HepG2 (cell line): Measurements from ENCODE around the gene RORB. TPM values are rescaled to one million over a fixed set of nuclear protein-coding genes. Genes with fewer than 3 reads are reported as not detected.

Experiments
- ATAC-seq: fragments of 200-7000 bp; cut with Tn5 transposase; 3 replicates; pipeline ENCODE4 v1.9.1; 2020; ENCODE audit warnings: mild to moderate bottlenecking, moderate library complexity
- BruUV-seq: library from RNA; stranded (reverse); fragments of 400-500 nt; replicated peaks from 2 replicates; lab custom pipeline; 2021; lab: Mats Ljungman, UMichigan
- CTCF ChIA-PET: fragments of 300-600 bp; formaldehyde crosslinking; extraction: SDS; loops from one replicate; lab custom pipeline; 2021; ENCODE audit warnings: low total read pairs, inconsistent platforms, low intra/inter-chr PET ratio; lab: Yijun Ruan, JAX
- POLR2A ChIA-PET: fragments of 350-600 bp; sonication (Branson Sonifier 250); formaldehyde crosslinking; loops from one replicate; lab custom pipeline; 2020; ENCODE audit warnings: antibody characterized with exemption, inconsistent platforms; lab: Yijun Ruan, JAX
- DNase-seq: peaks from one replicate; pipeline ENCODE4 v3.0.0-alpha.2; 2015; ENCODE audit warnings: low spot score
- FAIRE-seq: peaks from 3 replicates; lab custom pipeline; 2011; peaks lifted over from hg19 to GRCh38; lab: Jason Lieb, UNC
- H2AFZ ChIP-seq: one replicate; pipeline ENCODE4 v1.6.1; 2011; ENCODE audit warnings: low read length, inconsistent platforms
- H3K27ac ChIP-seq: fragments of 300-600 bp; 3 replicates; pipeline ENCODE4 v1.8.0; 2011; ENCODE audit warnings: mixed run types, mild to moderate bottlenecking, mixed read lengths, low read length, inconsistent platforms; ENCODE audit not compliant: insufficient read depth; ENCODE audit errors: extremely low read length
- H3K27me3 ChIP-seq, 2 experiments: fragments of 200-600 bp in 1 of 2; 2 replicates in 1 of 2; 3 replicates in 1 of 2; pipeline versions ENCODE4 v1.6.0 to v1.8.0; 2011; ENCODE audit warnings: low read length in 2 of 2, mild to moderate bottlenecking in 2 of 2, moderate library complexity in 2 of 2, inconsistent platforms in 1 of 2; ENCODE audit not compliant: insufficient read depth in 2 of 2, control insufficient read depth in 1 of 2
- H3K36me3 ChIP-seq, 2 experiments: fragments of 200-600 bp in 1 of 2; replicated peaks in 1 of 2; 2 replicates in 1 of 2; 3 replicates in 1 of 2; pipeline versions ENCODE4 v1.5.1 to v1.8.0; 2011; ENCODE audit warnings: low read length in 2 of 2, inconsistent platforms in 1 of 2; ENCODE audit not compliant: insufficient read depth in 2 of 2, control insufficient read depth in 1 of 2
- H3K4me1 ChIP-seq: 2 replicates; pipeline ENCODE4 v1.5.1; 2012; ENCODE audit warnings: low read length, inconsistent platforms; ENCODE audit not compliant: insufficient read depth
- H3K4me2 ChIP-seq: 2 replicates; pipeline ENCODE4 v1.6.0; 2011; ENCODE audit warnings: low read depth, low read length, inconsistent platforms
- H3K4me3 ChIP-seq, 3 experiments: fragments of 200-600 bp in 1 of 3; sonication (generic), shearing (Covaris generic) in 1 of 3; replicated peaks in 1 of 3; 2 replicates each; pipeline ENCODE4 v1.5.1; 2011 to 2016; ENCODE audit warnings: low read length in 3 of 3, inconsistent platforms in 2 of 3, low read depth in 2 of 3, mild to moderate bottlenecking in 2 of 3, control low read depth in 1 of 3, mixed read lengths in 1 of 3; ENCODE audit not compliant: insufficient read depth in 1 of 3
- H3K79me2 ChIP-seq: one replicate; pipeline ENCODE4 v1.6.1; 2011; ENCODE audit warnings: low read length, inconsistent platforms; ENCODE audit not compliant: insufficient read depth
- H3K9ac ChIP-seq: 2 replicates; pipeline ENCODE4 v1.6.0; 2011; ENCODE audit warnings: mild to moderate bottlenecking, low read depth, low read length, inconsistent platforms; ENCODE audit not compliant: insufficient read depth
- H3K9me3 ChIP-seq: 2 replicates; pipeline ENCODE4 v1.5.1; 2012; ENCODE audit warnings: mild to moderate bottlenecking, low read length
- H4K20me1 ChIP-seq: 2 replicates; pipeline ENCODE4 v1.6.0; 2011; ENCODE audit warnings: inconsistent platforms, mild to moderate bottlenecking, low read length, moderate library complexity; ENCODE audit not compliant: insufficient read depth
- EEA1 ChIP-seq: sonication (generic); formaldehyde crosslinking; IDR thresholded peaks from 2 replicates; pipeline ENCODE4 v1.5.1; 2020; ENCODE audit warnings: mild to moderate bottlenecking, missing genetic modification reagents, borderline replicate concordance
- KLF11 ChIP-seq: IDR thresholded peaks from 2 replicates; pipeline ENCODE4 v1.6.1; 2016; ENCODE audit warnings: missing compliant biosample characterization
- RAD51 ChIP-seq: fragments of 450-650 bp; IDR thresholded peaks from 2 replicates; pipeline ENCODE4 v1.6.1; 2016; ENCODE audit warnings: borderline replicate concordance
- RBAK ChIP-seq: sonication (generic); formaldehyde crosslinking; IDR thresholded peaks from 2 replicates; pipeline ENCODE4 v1.5.1; 2020; ENCODE audit warnings: mild to moderate bottlenecking, missing genetic modification reagents
- ZFAT ChIP-seq: sonication (generic); formaldehyde crosslinking; conservative IDR thresholded peaks from 2 replicates; pipeline ENCODE4 v1.8.1; 2023; ENCODE audit warnings: missing genetic modification reagents, inconsistent platforms
- ZKSCAN1 ChIP-seq: fragments of 150-350 bp; IDR thresholded peaks from 2 replicates; pipeline ENCODE4 v1.6.1; 2014; ENCODE audit warnings: low read length
- WGBS: methylation state at CpG from one replicate; pipeline ENCODE4 v1.1.6; 2017; ENCODE audit warnings: low lambda C conversion rate; 5-methylcytosine and 5-hydroxymethylcytosine counted together
- in situ Hi-C: cut with HindIII; loops from 2 replicates; pipeline ENCODE4 v1.10.0; 2017; ENCODE audit warnings: low pct_unique_long_range_greater_than_20kb; ENCODE audit not compliant: extremely low pct_ligation_motif_present
- intact Hi-C: fragments of 100-400 bp; cut with micrococcal nuclease; formaldehyde crosslinking; loops from one replicate; pipeline ENCODE4 v1.10.0; 2022; ENCODE audit not compliant: unreplicated experiment
- polyA plus RNA-seq, 8 experiments: library from polyadenylated mRNA; depleted of rRNA in 3 of 8; stranded (reverse) in 7 of 8; unstranded in 1 of 8; fragments of >200 nt; fragmentation: Illumina TruSeq in 4 of 8; extraction: Trizol in 4 of 8; gene quantifications; 2 replicates each; pipeline versions ENCODE4 v1.2.1 to v1.2.3, GENCODE V29; 2011 to 2016; ENCODE audit warnings: low read depth in 4 of 8, missing spikeins in 1 of 8, mixed read lengths in 1 of 8; ENCODE audit not compliant: insufficient read depth in 1 of 8
- total RNA-seq, 5 experiments: library from RNA; depleted of rRNA; stranded (reverse); fragments of >200 nt; fragmentation: Illumina TruSeq; extraction: Trizol; gene quantifications; 2 replicates each; pipeline ENCODE4 v1.2.3, GENCODE V29; 2016; ENCODE audit warnings: low read depth in 1 of 5
- TF ChIP-seq, protein P1 (sequence below): sonication (generic); formaldehyde crosslinking; conservative IDR thresholded peaks from 2 replicates; pipeline ENCODE4 v1.8.0; 2022; ENCODE audit warnings: mild to moderate bottlenecking, moderate library complexity, missing genetic modification reagents
- TF ChIP-seq, protein P2 (sequence below): sonication (generic); formaldehyde crosslinking; IDR thresholded peaks from 2 replicates; pipeline ENCODE4 v1.5.0; 2020; ENCODE audit warnings: missing genetic modification reagents
- TF ChIP-seq, protein P3 (sequence below): IDR thresholded peaks from 2 replicates; pipeline ENCODE4 v1.6.1; 2016; ENCODE audit warnings: missing compliant biosample characterization, missing genetic modification reagents, borderline replicate concordance
- TF ChIP-seq, protein P4 (sequence below), 2 experiments: sonication (generic) in 1 of 2; formaldehyde crosslinking in 1 of 2; IDR thresholded peaks; 2 replicates each; pipeline versions ENCODE4 v1.5.1 to v1.6.1; 2011 to 2020; ENCODE audit warnings: borderline replicate concordance in 1 of 2, low read depth in 1 of 2, low read length in 1 of 2, mild to moderate bottlenecking in 1 of 2, missing genetic modification reagents in 1 of 2, moderate library complexity in 1 of 2

Gene RORB
- total and polyA plus RNA-seq, 2 of the 13 experiments (the other 11 are each of a cell fraction or from before 2014, with no cell fraction given): not detected

DNA sequence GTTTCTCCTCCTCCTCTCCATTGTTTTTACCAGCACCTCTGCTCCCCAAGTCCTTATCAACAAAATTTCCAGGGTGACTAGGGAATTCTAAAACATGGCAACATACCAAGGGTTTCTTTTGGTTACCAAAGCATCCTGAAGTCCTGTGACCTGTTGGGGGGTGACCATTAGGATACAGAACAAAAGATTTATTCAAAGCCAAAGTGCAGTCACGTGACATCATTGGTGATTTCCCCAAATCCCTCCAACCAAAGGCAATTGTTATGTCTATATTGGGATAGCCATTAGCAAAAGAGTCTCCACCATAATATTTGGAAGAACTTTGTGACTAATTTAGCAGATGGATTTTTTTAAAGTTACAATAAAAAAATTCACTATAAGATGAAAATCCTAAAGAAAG is 222.2 kb downstream of the RORB start:
- TF ChIP-seq, protein P1, sequence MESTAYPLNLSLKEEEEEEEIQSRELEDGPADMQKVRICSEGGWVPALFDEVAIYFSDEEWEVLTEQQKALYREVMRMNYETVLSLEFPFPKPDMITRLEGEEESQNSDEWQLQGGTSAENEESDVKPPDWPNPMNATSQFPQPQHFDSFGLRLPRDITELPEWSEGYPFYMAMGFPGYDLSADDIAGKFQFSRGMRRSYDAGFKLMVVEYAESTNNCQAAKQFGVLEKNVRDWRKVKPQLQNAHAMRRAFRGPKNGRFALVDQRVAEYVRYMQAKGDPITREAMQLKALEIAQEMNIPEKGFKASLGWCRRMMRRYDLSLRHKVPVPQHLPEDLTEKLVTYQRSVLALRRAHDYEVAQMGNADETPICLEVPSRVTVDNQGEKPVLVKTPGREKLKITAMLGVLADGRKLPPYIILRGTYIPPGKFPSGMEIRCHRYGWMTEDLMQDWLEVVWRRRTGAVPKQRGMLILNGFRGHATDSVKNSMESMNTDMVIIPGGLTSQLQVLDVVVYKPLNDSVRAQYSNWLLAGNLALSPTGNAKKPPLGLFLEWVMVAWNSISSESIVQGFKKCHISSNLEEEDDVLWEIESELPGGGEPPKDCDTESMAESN (CRISPR knock-in tag): no peak
- TF ChIP-seq, protein P2, sequence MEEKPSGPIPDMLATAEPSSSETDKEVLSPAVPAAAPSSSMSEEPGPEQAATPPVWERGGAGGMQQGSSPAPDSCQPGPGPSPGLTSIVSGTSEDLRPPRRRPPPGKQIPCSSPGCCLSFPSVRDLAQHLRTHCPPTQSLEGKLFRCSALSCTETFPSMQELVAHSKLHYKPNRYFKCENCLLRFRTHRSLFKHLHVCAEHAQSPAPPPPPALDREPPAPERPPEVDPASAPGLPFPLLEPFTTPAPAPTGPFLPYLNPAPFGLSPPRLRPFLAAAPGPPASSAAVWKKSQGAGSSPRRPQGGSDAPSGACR (CRISPR knock-in tag): no peak
- TF ChIP-seq RAD51 (peak; percentile 63; the same call in 1 of the 2 replicates), RBAK (no peak), ZFAT (CRISPR knock-in tag) (no peak), EEA1 (CRISPR knock-in tag) (no peak), ZKSCAN1 (no peak), KLF11 (no peak)
- TF ChIP-seq, protein P3, sequence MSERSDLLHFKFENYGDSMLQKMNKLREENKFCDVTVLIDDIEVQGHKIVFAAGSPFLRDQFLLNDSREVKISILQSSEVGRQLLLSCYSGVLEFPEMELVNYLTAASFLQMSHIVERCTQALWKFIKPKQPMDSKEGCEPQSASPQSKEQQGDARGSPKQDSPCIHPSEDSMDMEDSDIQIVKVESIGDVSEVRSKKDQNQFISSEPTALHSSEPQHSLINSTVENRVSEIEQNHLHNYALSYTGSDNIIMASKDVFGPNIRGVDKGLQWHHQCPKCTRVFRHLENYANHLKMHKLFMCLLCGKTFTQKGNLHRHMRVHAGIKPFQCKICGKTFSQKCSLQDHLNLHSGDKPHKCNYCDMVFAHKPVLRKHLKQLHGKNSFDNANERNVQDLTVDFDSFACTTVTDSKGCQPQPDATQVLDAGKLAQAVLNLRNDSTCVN (CRISPR knock-in tag): no peak
- TF ChIP-seq, protein P4, sequence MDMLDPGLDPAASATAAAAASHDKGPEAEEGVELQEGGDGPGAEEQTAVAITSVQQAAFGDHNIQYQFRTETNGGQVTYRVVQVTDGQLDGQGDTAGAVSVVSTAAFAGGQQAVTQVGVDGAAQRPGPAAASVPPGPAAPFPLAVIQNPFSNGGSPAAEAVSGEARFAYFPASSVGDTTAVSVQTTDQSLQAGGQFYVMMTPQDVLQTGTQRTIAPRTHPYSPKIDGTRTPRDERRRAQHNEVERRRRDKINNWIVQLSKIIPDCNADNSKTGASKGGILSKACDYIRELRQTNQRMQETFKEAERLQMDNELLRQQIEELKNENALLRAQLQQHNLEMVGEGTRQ (IDR thresholded peaks at IDR 0.05; ENCODE audit: low read depth, low read length): peak; percentile 37; the same call in 1 of the 2 replicates
- TF ChIP-seq, protein P4 (CRISPR knock-in tag; IDR thresholded peaks at IDR 0.05; ENCODE audit: borderline replicate concordance): no peak
- TF ChIP-seq, all 625 proteins: peak for 2
- no peak overlapping the region for H2AFZ ChIP-seq
- H3K79me2 ChIP-seq: no peaks in the 10 kb centered on the region
- WGBS: 0% methylated on average over 1 of the region's 1 CpG
- H3K4me3 ChIP-seq: no peak overlapping the region
- H3K9ac ChIP-seq: no peak overlapping the region
- no peak for DNase-seq
- H3K4me1 ChIP-seq: peaks cover 13% of the 10 kb centered on the region; the same call in 1 of the 2 replicates
- ChIA-PET CTCF (no interaction called here), POLR2A (no interaction called here)
- H3K4me2 ChIP-seq: no peak overlapping the region
- in situ Hi-C loops: no loop called here
- no peaks in the 10 kb centered on the region for H4K20me1 ChIP-seq
- intact Hi-C loops: no loop called here
- no peaks in the 10 kb centered on the region for H3K9me3 ChIP-seq
- H3K27me3 ChIP-seq: no peaks in the 10 kb centered on the region
- no peak overlapping the region for H3K27ac ChIP-seq
- no peak for FAIRE-seq
- BruUV-seq: no TSS peak
- no peaks in the 10 kb centered on the region for H3K36me3 ChIP-seq
- ATAC-seq: no peak
